ENCODE data around the gene TIMP3.

- no peak for TF ChIP-seq CTCF (IDR thresholded peaks at IDR 0.05; ENCODE audit: low read length)
- no peak for TF ChIP-seq EZH2 (optimal IDR thresholded peaks at IDR 0.05; ENCODE audit: low read depth, low read length)
These were observed 57.5 kb downstream of the TIMP3 start for GRCh38 chr22:32858957-32859356.

Data from MM.1S (cell line).